Type B pancreatic cell (in vitro differentiated cells): ENCODE results near the gene GLIS1. TPM values are rescaled to one million over a fixed set of nuclear protein-coding genes. Genes with fewer than 3 reads are reported as not detected.
A peak's percentile ranks its signal among the peaks of the same experiment; 100 is the strongest.

ENCODE experiments used
- DNase-seq: peaks from one replicate; pipeline ENCODE4 v3.0.0; 2021; ENCODE audit warnings: mixed read lengths; ENCODE audit not compliant: unreplicated experiment; ENCODE audit errors: extremely low spot score
- H3K27ac Mint-ChIP-seq: 2 replicates; pipeline ENCODE4 v1.8.0; 2021; ENCODE audit warnings: mild to moderate bottlenecking, mixed read lengths
- H3K27me3 Mint-ChIP-seq: 2 replicates; pipeline ENCODE4 v1.8.0; 2021; ENCODE audit warnings: mixed read lengths
- H3K36me3 Mint-ChIP-seq: 2 replicates; pipeline ENCODE4 v1.8.0; 2021; ENCODE audit warnings: mixed read lengths
- H3K4me1 Mint-ChIP-seq: one replicate; pipeline ENCODE4 v1.8.0; 2021; ENCODE audit warnings: mixed read lengths; ENCODE audit not compliant: unreplicated experiment
- H3K4me3 Mint-ChIP-seq: 2 replicates; pipeline ENCODE4 v1.8.0; 2021; ENCODE audit warnings: mild to moderate bottlenecking, mixed read lengths
- H3K9me3 Mint-ChIP-seq: 2 replicates; pipeline ENCODE4 v1.8.0; 2021; ENCODE audit warnings: mixed read lengths
- total RNA-seq: library from RNA; stranded (reverse); gene quantifications from 2 replicates; pipeline ENCODE4 v1.2.1, GENCODE V29; 2021; ENCODE audit warnings: low replicate concordance
- TF ChIP-seq, protein P1 (sequence below): fragments of 200-600 bp; sonication (generic); conservative IDR thresholded peaks from 2 replicates; pipeline ENCODE4 v1.5.0; 2021; ENCODE audit warnings: antibody characterized with exemption, mild to moderate bottlenecking

The GLIS1 gene
- total RNA-seq, 1 donor from 2014 or later, result 2.1 TPM

- Mint-ChIP-seq H3K36me3 (no peaks in the 10 kb centered on the region), H3K27ac (no peak overlapping the region), H3K27me3 (peaks cover 82% of the 10 kb centered on the region), H3K4me1 (peaks cover 41% of the 10 kb centered on the region), H3K9me3 (no peaks in the 10 kb centered on the region), H3K4me3 (peak overlapping the region; percentile 42)
- TF ChIP-seq, protein P1, sequence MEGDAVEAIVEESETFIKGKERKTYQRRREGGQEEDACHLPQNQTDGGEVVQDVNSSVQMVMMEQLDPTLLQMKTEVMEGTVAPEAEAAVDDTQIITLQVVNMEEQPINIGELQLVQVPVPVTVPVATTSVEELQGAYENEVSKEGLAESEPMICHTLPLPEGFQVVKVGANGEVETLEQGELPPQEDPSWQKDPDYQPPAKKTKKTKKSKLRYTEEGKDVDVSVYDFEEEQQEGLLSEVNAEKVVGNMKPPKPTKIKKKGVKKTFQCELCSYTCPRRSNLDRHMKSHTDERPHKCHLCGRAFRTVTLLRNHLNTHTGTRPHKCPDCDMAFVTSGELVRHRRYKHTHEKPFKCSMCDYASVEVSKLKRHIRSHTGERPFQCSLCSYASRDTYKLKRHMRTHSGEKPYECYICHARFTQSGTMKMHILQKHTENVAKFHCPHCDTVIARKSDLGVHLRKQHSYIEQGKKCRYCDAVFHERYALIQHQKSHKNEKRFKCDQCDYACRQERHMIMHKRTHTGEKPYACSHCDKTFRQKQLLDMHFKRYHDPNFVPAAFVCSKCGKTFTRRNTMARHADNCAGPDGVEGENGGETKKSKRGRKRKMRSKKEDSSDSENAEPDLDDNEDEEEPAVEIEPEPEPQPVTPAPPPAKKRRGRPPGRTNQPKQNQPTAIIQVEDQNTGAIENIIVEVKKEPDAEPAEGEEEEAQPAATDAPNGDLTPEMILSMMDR, result no peak
- no peak for DNase-seq
These were observed 2.7 kb downstream of the GLIS1 start for GRCh38 chr1:53736290-53736689.

- no peak overlapping the region for H3K4me3 Mint-ChIP-seq
These were observed 3.3 kb downstream of the GLIS1 start for GRCh38 chr1:53735681-53736080.

GRCh38 chr1:53735261-53735660 is 3.7 kb downstream of the GLIS1 start:
- H3K4me1 Mint-ChIP-seq, result peaks cover 48% of the 10 kb centered on the region
- peaks cover 79% of the 10 kb centered on the region for H3K27me3 Mint-ChIP-seq
- no peak overlapping the region for H3K27ac Mint-ChIP-seq
- H3K4me3 Mint-ChIP-seq, result peak overlapping the region; percentile 26
- TF ChIP-seq, protein P1, result no peak
- H3K9me3 Mint-ChIP-seq, result no peaks in the 10 kb centered on the region
- H3K36me3 Mint-ChIP-seq, result no peaks in the 10 kb centered on the region
- DNase-seq, result no peak

More at GRCh38 chr1:53735681-53736080, 3.3 kb downstream of the GLIS1 start:
- no peak for DNase-seq
- Mint-ChIP-seq H3K36me3 (no peaks in the 10 kb centered on the region), H3K4me1 (peaks cover 44% of the 10 kb centered on the region), H3K27ac (no peak overlapping the region), H3K9me3 (no peaks in the 10 kb centered on the region), H3K27me3 (peaks cover 79% of the 10 kb centered on the region)
- TF ChIP-seq, protein P1, result no peak

DNA sequence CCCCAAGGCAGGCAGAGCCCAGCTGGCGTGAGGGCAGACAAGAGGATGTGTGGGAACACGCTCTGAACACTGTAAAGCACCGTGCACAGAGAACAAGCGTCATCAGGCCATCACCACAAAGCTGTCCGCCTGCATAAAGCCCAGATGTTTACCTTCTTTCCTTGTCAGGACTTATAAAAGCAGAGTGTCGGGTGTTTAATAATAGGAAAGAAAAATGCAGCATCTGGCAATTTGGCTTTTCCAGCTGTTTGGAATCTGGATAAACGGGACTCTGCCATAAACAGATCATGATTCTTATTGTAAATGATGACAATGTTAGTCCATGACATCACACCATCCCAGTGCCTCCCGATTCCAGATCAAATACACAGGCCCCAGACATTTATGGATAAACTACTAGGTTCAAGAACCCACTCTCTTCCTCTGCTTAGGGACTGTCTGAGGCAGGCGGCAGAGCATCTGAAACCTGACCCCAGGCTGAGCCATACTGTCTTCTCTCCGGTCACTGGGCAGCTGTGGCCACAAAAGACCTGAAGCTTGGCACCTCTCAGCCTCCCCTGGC is 4.2 kb downstream of the GLIS1 start:
- Mint-ChIP-seq H3K4me1 (peaks cover 53% of the 10 kb centered on the region), H3K27ac (no peak overlapping the region), H3K36me3 (no peaks in the 10 kb centered on the region), H3K4me3 (peak overlapping the region; percentile 37), H3K9me3 (no peaks in the 10 kb centered on the region), H3K27me3 (peaks cover 74% of the 10 kb centered on the region)
- TF ChIP-seq, protein P1, result no peak
- DNase-seq, result no peak

DNA sequence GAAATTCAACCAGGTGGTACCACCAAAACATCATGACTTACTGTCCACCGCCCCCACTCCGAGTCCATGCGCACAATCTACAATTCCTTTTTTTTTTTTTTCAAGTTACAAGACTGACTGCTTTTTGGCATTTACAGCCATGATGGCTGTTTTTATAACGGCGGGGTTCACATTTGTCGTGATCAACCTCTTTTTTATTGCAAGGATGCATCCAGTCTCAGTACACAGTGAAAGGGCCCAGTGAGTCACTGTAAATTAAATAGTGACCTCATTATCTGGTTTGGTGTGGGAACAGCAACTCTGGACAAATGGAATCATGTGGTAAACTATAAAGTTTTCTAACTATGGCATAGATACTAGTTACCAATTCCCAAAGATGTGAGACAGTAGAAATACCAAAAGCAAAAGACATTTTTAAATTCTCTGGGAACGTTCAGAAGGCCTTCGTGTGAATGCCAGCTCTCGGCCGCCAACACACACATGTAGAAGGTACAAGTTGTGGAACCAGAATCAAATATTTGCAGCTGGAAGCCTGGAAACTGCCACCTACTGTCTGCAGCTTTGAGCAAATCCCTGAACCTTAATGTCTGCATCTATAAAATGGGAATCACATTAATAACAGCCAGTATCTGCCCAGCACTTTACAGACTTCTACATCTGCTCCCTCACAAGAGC is 4.9 kb downstream of the GLIS1 start:
- TF ChIP-seq, protein P1, result no peak
- Mint-ChIP-seq H3K27me3 (peaks cover 70% of the 10 kb centered on the region), H3K36me3 (no peaks in the 10 kb centered on the region), H3K9me3 (no peaks in the 10 kb centered on the region), H3K4me1 (peaks cover 59% of the 10 kb centered on the region), H3K4me3 (peak overlapping the region; percentile 37), H3K27ac (no peak overlapping the region)
- no peak for DNase-seq
